ENCODE measurements around the gene NAV2.
"Not testable (repeated sequence)": the region's sequence is repeated elsewhere in the genome, so short reads cannot be mapped to it uniquely, and the experiment has no call there.

NAV2 gene

GRCh38 chr11:19982774-19983495 lies 270.3 kb downstream of the NAV2 start:
- FAIRE-seq, result no peak

DNA sequence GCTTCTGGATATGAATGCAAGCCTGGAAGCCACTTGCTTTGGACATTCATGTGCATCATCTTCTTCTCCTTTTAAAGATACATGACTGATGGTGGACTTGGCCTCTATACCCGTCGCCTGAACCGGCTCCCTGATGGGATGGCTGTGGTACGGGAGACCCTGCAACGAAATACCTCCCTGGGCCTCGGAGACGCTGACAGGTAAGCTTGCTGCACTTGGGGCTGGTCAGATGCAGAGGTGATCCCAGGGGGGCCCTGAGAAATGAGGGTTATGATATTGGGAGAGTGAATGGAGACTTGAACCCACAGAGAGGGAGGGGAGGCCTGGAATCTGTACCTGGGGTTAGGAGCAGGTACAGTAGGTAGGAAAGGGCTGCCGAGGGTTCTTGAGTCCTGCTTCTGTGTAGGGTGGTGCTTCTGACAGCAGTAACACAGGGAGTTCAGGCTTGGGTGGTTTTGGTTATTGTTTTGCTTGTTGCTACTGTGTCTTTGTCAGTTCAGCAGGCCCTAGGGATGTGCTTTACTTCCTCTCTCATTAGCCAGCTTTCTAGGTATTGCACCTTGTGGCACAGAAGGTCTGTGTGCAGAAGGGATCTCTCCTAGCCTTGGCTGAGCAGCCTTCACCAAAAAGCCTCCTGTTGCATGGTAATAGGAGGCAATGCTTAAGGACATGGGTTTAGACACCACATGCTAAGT lies 271.6 kb downstream of the NAV2 start:
- FAIRE-seq, result no peak

DNA sequence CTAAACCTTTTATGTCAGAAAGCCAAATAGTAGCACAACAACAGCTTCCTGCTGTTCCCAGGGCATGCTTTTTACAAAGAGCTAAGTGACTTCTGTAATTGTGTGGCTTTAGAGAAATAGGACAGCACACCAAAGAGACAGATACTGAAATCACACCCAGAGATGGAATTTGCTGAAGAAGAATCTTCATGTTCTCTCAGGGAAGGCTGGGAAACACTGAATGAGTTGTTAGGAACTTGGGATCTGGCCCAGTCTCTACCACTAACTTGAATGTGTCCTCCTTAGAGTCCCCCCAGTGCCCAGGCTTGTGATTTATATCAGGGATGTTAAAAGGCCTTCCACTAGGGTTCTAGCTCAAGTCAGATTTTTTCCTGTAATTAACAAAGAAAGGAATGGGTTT lies 272.5 kb downstream of the NAV2 start:
- FAIRE-seq, result no peak

- no peak for FAIRE-seq
Observed at GRCh38 chr11:19987331-19987801, 274.7 kb downstream of the NAV2 start.

- FAIRE-seq, result no peak
Observed at GRCh38 chr11:19988598-19988997, 276.0 kb downstream of the NAV2 start.

DNA sequence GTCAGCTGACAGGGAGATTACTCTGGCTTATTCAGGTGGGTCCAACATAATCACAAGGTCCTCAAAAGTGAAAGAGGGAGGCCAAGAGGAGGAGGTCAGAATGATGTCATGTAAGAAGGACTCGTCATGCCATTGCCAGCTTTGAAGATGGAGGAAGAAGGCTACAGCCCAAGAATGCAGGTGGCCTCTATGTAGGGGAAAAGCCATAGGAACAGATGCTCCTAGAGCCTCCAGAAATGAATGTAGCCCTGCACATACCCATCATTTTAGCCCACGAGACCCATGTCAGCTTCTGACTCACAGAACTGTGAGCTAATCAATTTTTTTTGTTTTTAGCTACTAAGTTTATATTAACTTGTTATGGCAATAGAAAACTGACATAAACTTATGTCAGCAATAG lies 276.6 kb downstream of the NAV2 start:
- FAIRE-seq, result no peak

DNA sequence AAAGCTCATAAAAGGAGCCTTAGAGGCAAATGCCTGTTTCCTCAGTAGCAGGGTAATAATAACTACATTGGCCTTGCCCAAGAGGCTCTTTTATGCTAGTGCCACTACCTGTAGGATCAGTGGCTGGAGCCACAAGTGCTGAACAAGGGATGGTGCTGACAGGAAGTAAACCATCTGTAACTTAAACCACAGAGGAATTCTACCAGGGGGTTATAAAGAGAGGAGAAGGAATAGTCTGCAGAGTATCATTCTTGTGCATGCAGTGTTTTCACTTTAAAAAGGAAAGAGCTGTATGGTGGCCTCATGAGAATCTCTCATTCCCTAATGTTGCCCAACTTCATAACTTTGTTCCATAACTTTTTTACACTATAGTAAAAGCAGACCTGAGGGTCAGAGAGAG lies 279.5 kb downstream of the NAV2 start:
- no peak for FAIRE-seq

- FAIRE-seq, result no peak
Observed at GRCh38 chr11:19992998-19993397, 280.4 kb downstream of the NAV2 start.

DNA sequence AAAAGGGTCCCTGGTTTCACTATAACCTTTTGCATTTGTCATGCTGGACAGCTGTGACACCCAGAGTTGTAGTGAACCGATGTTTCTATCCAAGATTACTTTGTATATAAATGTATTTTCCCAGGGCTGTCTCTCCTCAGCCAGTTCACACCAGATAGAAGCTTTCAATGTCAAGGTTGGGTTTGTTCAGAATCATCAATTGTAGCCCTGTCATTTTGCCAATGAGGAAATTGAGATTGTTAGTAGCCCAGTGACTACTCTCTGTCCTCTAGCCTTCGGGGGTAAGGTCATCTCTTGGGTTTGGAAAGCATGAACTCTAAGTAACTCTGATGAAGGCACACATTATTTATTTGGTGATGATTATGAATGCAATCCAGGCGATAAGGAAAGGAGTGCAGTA lies 282.0 kb downstream of the NAV2 start:
- FAIRE-seq, result no peak

- no peak for FAIRE-seq
Observed at GRCh38 chr11:19995145-19995544, 282.5 kb downstream of the NAV2 start.

DNA sequence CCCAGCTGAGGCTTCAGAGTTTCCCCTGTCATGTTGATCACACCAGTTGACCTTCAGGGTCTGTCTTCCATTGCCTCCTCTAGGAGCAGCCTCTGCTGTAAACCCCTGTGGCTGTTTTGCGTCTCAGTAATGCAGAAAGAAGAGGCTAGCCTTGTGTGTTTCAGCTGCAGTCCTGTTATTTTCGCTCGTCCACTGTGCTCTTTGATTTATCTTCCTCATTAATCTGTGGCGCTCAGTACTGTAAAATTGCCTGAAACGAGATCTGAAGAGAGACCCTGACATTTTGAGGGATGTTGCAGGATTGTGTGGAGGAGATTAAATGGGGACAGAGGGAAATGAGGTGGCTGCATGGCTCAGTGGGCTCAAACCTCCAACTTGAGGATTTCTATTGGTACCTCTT lies 283.9 kb downstream of the NAV2 start:
- no peak for FAIRE-seq

- no peak for FAIRE-seq
Observed at GRCh38 chr11:20000022-20000350, 287.3 kb downstream of the NAV2 start.

DNA sequence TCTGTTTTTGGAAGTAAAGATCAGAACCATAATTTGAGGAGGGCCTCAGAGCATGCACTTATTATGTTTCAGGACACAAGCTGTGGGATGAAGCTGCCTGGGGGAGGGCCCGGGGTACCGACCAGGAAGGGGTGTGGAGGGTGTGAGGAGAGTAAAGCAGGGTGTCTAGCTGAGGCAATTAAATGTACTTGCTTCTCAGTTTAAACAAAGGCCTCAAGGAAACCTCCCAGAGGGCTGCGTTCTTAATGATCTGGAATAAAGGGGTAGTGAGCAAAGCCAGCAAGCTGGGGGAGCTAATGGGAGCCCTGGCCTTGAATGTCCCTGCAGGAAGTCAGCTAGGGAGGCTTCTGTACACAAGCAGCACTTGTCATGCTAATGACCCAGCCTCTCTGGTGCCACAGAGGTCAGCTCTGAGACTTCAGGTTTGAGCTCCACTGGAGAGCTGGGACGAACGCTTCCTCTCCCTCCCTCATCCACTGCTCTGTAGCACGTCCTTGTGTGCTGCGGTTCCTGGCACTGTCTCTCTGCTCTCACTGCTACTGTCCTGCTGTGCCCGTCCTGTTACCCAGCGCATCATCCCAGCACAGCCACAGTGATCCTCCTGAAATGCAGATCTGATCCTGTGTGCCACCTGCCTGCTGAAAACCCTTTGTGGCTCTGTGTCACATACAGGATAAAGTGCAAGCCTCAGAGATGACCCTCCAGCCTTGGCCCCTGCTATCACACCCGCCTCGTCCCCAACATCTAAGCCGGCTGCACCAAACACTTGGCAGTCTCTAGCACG lies 287.9 kb downstream of the NAV2 start:
- no peak for FAIRE-seq

GRCh38 chr11:20002312-20003216 lies 289.9 kb downstream of the NAV2 start:
- no peak for FAIRE-seq

DNA sequence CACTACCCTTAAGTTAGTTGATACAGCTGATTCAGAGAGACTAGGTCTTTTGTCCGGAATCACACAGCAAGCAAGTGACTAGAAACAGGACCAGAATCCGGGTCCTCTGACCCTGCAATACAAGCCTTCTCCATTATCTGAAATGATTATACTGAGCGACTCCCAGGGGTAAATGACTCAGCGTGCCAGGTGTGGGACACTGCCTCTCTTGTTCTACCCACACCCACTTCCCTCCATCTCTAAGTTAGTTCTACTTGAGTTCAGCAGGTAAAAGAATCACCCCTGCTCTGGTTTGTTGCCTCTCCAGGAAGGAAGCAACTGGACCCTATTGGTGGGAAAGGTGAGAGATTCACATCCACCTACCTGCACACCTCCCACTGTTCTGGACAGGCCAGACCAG lies 290.7 kb downstream of the NAV2 start:
- FAIRE-seq, result no peak

GRCh38 chr11:20004866-20005265 lies 292.2 kb downstream of the NAV2 start:
- no peak for FAIRE-seq

DNA sequence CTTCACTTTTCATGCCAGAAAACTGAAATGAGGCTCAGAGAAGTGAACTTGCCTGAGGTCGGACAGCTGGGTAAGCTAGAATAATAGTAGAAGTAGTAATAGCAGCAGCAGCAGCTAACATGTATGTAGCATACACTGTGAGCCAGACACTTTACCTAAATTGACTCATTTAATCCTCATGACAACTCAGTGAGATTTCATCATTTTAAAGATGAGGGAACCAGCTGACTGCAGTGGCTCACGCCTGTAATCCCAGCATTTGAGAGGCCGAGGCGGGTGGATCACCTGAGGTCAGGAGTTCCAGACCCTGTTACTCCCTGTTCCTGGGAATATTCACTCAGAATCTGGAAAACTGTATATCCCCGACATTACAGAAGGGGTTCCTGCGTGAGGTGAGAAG lies 293.1 kb downstream of the NAV2 start:
- no peak for FAIRE-seq

- FAIRE-seq, result not testable (repeated sequence)
Observed at GRCh38 chr11:20006618-20007017, 294.0 kb downstream of the NAV2 start.

DNA sequence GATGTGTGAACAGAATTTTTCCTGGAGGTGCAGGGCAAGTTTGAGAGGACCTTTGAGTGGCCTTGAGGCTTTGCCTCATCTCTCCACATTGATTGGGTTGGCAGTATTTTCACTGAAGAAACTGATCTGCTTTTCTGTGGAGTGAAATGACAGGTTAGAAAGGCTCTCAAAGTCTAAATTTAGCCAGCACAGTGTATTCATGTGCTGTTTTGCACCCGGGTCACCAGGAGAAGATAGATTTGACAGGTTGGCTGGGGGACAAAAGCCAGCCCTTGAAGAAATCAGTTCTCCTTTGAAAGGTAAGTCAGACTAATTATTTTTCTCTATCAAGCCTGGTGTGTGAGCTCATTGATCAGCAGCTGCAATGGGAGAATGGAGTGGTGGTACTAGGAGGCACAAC lies 294.7 kb downstream of the NAV2 start:
- no peak for FAIRE-seq

DNA sequence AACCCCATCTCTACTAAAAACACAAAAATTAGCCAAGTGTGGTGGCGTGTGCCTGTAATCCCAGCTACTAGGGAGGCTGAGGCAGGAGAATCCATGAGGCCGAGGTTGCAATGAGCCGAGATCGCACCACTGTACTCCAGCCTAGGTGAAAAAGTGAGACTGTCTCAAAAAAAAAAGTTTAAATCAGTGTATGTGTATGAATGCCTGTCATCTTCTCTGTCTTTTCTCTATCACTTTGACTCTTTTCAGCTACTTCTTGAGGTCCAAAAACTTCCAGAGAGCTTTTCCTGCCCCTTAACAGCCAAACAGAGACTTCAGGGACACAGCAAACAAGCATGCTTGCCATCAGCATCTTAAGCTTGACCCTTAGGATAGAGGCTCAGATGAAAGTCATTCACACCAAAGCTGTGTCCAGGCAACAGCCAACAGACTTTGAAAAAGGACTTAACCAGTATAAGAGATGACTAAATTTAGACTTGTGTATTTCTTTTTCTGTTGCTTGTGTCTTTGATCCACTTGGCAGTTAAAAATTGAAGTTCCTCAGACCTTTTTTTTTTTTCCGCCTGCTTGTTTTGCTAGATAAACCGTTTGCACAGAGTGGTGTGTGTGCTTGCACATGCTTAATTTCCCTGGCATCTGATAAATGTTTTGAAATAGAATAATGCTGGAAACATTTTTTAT lies 295.7 kb downstream of the NAV2 start:
- FAIRE-seq, result no peak

GRCh38 chr11:20008871-20009644 lies 296.4 kb downstream of the NAV2 start:
- no peak for FAIRE-seq
